NCI-H526 (cell line): ENCODE results near the gene CEP350.
A peak's percentile ranks its signal among the peaks of the same experiment; 100 is the strongest.

Source experiments
- DNase-seq, 2 experiments: peaks; one replicate each; lab custom pipeline; 2025; lab: John Stamatoyannopoulos, UW

The CEP350 gene

DNA sequence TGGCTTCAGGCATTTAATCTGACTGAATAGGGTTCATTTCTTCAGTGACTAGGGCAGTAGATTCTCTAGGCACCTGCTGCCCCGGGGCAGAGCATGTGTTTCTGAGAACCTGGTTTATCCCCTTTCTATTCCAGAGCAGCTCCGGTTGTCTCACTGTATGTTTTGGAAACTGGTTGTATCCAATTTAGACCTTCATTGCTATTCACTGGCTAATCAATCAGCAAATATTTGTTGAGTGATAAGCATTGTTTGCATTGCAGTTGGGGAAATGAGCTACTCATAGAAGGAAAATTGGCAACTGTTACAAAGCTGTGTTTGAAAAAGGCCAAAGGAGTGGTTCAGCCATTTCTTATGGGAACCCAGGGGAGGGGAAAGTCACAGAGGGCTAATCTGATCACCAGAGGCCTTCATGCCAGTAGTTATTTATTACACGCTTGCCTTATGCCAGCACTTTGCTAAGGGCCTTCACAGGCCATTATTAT, 203.0 kb downstream of the CEP350 start:
- peak; percentile 48 to 69 for DNase-seq

DNA sequence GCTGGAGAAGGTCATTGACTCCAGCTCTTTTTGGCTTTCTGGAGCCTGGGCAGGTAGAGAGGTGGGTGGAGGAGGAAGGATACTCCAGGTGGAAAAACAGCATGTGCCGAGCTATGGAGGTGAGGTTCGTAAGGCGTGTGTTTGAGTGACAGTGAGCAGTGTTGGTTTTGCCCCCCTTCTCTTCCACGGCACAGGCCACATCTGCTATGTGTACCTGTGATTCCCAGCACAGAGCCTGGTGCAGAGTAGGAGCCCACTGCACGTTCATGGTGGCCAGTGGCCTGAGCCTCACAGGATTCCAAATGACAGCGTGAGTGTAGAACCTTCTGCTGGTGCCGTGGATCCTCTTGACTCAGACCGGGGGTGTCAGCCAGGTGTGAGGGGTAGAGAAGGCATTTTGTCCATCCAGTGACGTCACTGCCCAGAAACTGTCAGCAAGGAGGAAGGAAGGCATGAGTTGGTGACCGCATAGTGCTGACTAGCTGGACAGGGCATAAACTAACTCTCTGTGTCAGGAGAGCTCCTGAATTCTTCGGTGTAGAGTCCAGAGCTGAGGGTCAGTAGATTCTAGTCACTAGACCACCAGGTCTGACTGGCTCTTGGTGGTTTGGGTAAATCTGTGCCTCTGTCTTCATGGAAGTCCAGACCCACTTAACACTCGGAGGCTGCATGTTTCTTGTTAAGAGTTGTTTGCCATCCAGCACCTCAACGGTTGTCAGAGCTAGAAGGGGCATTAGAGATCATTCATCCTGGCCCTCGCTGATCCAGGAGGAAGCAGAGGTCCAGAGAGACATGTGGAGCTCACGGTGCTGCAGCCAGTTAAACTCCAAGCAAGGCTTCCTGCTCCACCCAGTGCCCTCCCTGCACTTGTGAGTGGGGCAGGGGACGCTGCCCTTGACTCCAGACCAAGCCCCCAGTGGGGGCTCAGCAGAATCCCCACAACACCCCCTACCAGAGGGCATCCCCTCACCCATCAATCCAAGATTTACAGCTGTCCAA, 203.8 kb downstream of the CEP350 start:
- DNase-seq: no peak

DNA sequence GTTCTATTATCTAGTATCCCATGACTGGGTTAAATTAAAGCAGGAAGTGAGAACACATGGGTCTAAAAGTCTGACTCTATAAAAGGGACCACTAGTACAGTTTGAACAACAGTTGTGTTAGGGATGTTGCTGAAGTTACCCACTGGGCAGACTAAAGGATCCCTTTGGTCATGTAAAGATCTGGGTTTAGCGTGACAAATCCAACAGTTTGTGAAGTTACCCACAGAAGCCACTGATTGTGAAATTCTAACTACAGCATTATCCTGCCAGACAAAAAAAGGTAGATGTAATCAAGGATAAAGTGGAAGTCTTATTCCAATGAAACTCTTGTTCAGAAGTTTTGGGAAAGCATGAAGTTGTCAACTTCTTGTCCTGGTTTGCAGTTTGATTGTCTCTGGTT, 205.7 kb downstream of the CEP350 start:
- DNase-seq: no peak

DNA sequence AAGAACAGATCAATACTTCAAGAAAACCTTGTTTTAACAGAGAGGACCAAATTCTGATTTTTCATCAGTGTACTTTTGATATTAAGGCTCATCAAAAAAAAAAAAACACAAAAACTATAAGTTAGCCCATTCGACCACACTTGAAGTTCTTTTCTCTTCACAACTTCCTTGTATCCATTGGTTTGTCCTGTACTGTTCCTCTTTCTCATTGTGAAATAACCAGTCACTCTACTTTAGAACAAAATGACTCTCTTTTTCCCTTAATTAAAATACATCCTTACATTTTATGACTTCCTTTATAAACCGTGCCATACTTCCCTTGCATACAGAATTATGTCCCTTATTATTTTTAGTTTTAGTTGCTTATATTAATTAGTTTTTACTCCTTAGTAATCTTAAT, 208.4 kb downstream of the CEP350 start:
- DNase-seq: no peak
